K562 (cell line): ENCODE measurements around the gene HSD11B1L. TPM values are rescaled to one million over a fixed set of nuclear protein-coding genes. Genes with fewer than 3 reads are reported as not detected.

Source experiments
- ATAC-seq: fragments of 200-7000 bp; cut with Tn5 transposase; 3 replicates; pipeline ENCODE4 v1.9.1; 2020; ENCODE audit warnings: moderate library complexity
- BruUV-seq: library from RNA; stranded (reverse); fragments of 400-500 nt; replicated peaks from 2 replicates; lab custom pipeline; 2021; lab: Mats Ljungman, UMichigan
- CTCF ChIA-PET: fragments of 300-600 bp; formaldehyde crosslinking; extraction: SDS; loops from one replicate; lab custom pipeline; 2021; ENCODE audit warnings: low intra/inter-chr PET ratio; lab: Yijun Ruan, JAX
- POLR2A ChIA-PET: fragments of 300-600, 350-650 bp; sonication (Branson Sonifier 250); formaldehyde crosslinking; extraction: SDS; loops from one replicate; lab custom pipeline; 2021; ENCODE audit warnings: antibody characterized with exemption, inconsistent platforms; lab: Yijun Ruan, JAX
- DNase-seq, 4 experiments: peaks; one replicate each; pipeline versions ENCODE4 v3.0.0 to v3.0.0-alpha.2; 2011 to 2018; ENCODE audit warnings: low spot score in 3 of 4, mixed read lengths in 3 of 4; ENCODE audit errors: extremely low read depth in 1 of 4
- FAIRE-seq: peaks from 2 replicates; lab custom pipeline; 2011; peaks lifted over from hg19 to GRCh38; lab: Jason Lieb, UNC
- H2AFZ ChIP-seq: 2 replicates; pipeline ENCODE4 v1.6.0; 2011; ENCODE audit warnings: low read depth, low read length, control low read depth, inconsistent platforms
- H3K27ac ChIP-seq: fragments of 200-600 bp; 3 replicates; pipeline ENCODE4 v1.8.0; 2011; ENCODE audit warnings: low read depth, mild to moderate bottlenecking, control low read depth, inconsistent platforms, low read length, moderate library complexity, mixed read lengths; ENCODE audit errors: extremely low read depth
- H3K27me3 ChIP-seq, 2 experiments: fragments of 300-600 bp in 1 of 2; 2 replicates in 1 of 2; 3 replicates in 1 of 2; pipeline versions ENCODE4 v1.6.0 to v1.8.0; 2011; ENCODE audit warnings: inconsistent platforms in 2 of 2, low read length in 2 of 2, mild to moderate bottlenecking in 1 of 2, mixed read lengths in 1 of 2, moderate library complexity in 1 of 2; ENCODE audit not compliant: control insufficient read depth in 2 of 2, insufficient read depth in 2 of 2
- H3K36me3 ChIP-seq: fragments of 300-600 bp; 3 replicates; pipeline ENCODE4 v1.8.0; 2011; ENCODE audit warnings: mild to moderate bottlenecking, low read length, inconsistent platforms; ENCODE audit not compliant: control insufficient read depth, insufficient read depth
- H3K4me1 ChIP-seq, 2 experiments: fragments of 200-600 bp in 1 of 2; replicated peaks in 1 of 2; 2 replicates in 1 of 2; 3 replicates in 1 of 2; pipeline versions ENCODE4 v1.5.1 to v1.8.0; 2011; ENCODE audit warnings: inconsistent platforms in 2 of 2, low read length in 2 of 2, mild to moderate bottlenecking in 1 of 2, mixed read lengths in 1 of 2, moderate library complexity in 1 of 2; ENCODE audit not compliant: control insufficient read depth in 2 of 2, insufficient read depth in 2 of 2
- H3K4me2 ChIP-seq: 2 replicates; pipeline ENCODE4 v1.6.1; 2011; ENCODE audit warnings: low read length, control low read depth, inconsistent platforms, mixed read lengths; ENCODE audit not compliant: insufficient read depth
- H3K4me3 ChIP-seq: fragments of 200-600 bp; sonication (generic), shearing (Covaris generic); 2 replicates; pipeline ENCODE4 v1.5.1; 2016; ENCODE audit warnings: control low read depth, inconsistent platforms
- H3K79me2 ChIP-seq: fragments of 200-600 bp; 3 replicates; pipeline ENCODE4 v1.8.0; 2011; ENCODE audit warnings: low read length, inconsistent platforms; ENCODE audit not compliant: control insufficient read depth, insufficient read depth
- H3K9ac ChIP-seq, 2 experiments: 2 replicates each; pipeline versions ENCODE4 v1.6.0 to v1.6.1; 2011; ENCODE audit warnings: low read depth in 2 of 2, low read length in 2 of 2, control low read depth in 1 of 2, inconsistent platforms in 1 of 2, mild to moderate bottlenecking in 1 of 2, mixed read lengths in 1 of 2; ENCODE audit not compliant: insufficient read depth in 1 of 2
- H3K9me1 ChIP-seq: one replicate; pipeline ENCODE4 v1.6.0; 2011; ENCODE audit warnings: inconsistent platforms, mild to moderate bottlenecking, low read length, moderate library complexity; ENCODE audit not compliant: control insufficient read depth, insufficient read depth
- H3K9me3 ChIP-seq: replicated peaks from 2 replicates; pipeline ENCODE4 v1.5.1; 2011; ENCODE audit warnings: low read depth, low read length, inconsistent platforms; ENCODE audit not compliant: control insufficient read depth, insufficient read depth
- H4K20me1 ChIP-seq: replicated peaks from 2 replicates; pipeline ENCODE4 v1.6.1; 2011; ENCODE audit warnings: low read length, inconsistent platforms, mixed read lengths; ENCODE audit not compliant: control insufficient read depth, insufficient read depth
- DMBX1 ChIP-seq: fragments of 250-450 bp; sonication (Bioruptor Pico); IDR thresholded peaks from 2 replicates; pipeline ENCODE4 v1.8.0; 2022; ENCODE audit warnings: inconsistent platforms, mild to moderate bottlenecking, moderate library complexity, borderline replicate concordance
- ESRRB ChIP-seq: fragments of 250-450 bp; sonication (Bioruptor Pico); IDR thresholded peaks from 2 replicates; pipeline ENCODE4 v1.5.0; 2020; ENCODE audit warnings: mild to moderate bottlenecking, moderate library complexity, borderline replicate concordance
- HDGF ChIP-seq: fragments of 450-650 bp; IDR thresholded peaks from 2 replicates; pipeline ENCODE4 v1.6.1; 2016
- POLR2G ChIP-seq: fragments of 200-400 bp; formaldehyde crosslinking; IDR thresholded peaks from 2 replicates; pipeline ENCODE4 v1.6.1; 2017; ENCODE audit warnings: low read depth, mild to moderate bottlenecking, antibody characterized with exemption, low read length, moderate library complexity
- RBFOX2 ChIP-seq: fragments of 200-400 bp; formaldehyde crosslinking; IDR thresholded peaks from 2 replicates; pipeline ENCODE4 v1.6.1; 2017; ENCODE audit warnings: low read depth, mild to moderate bottlenecking, low read length, moderate library complexity
- RBM22 ChIP-seq: fragments of 200-400 bp; formaldehyde crosslinking; IDR thresholded peaks from 2 replicates; pipeline ENCODE4 v1.6.1; 2018; ENCODE audit warnings: low read length, low read depth; ENCODE audit not compliant: poor library complexity, severe bottlenecking
- SUPT5H ChIP-seq: fragments of 450-650 bp; IDR thresholded peaks from 2 replicates; pipeline ENCODE4 v1.6.1; 2016
- WGBS: fragments of 100-300 bp; shearing (Covaris generic); methylation state at CpG from one replicate; pipeline ENCODE4 v1.1.6; 2016; ENCODE audit warnings: low coverage, mixed read lengths; ENCODE audit not compliant: insufficient coverage; ENCODE audit errors: missing lambda C conversion rate; 5-methylcytosine and 5-hydroxymethylcytosine counted together
- in situ Hi-C: fragments of 300-500 bp; cut with MboI; formaldehyde crosslinking; loops from 4 replicates; pipeline ENCODE4 v1.15.0; 2018; ENCODE audit warnings: inconsistent platforms, mixed read lengths
- intact Hi-C: fragments of 100-400 bp; cut with micrococcal nuclease; formaldehyde crosslinking; loops from 2 replicates; pipeline ENCODE4 v1.14.2; 2022
- polyA plus RNA-seq, 8 experiments: library from polyadenylated mRNA; depleted of rRNA in 4 of 8; stranded (reverse) in 5 of 8; unstranded in 3 of 8; fragments of >200 nt; fragmentation: Nextera tagmentation in 2 of 8; fragmentation: Illumina TruSeq in 1 of 8; extraction: Ambion mirVana in 2 of 8; extraction: Trizol in 1 of 8; gene quantifications; 2 replicates each; pipeline versions ENCODE4 v1.2.1 to v1.2.3, GENCODE V29; 2011 to 2014; ENCODE audit warnings: inconsistent platforms in 1 of 8, missing spikeins in 1 of 8
- total RNA-seq, 7 experiments: library from RNA; depleted of rRNA in 6 of 7; stranded (reverse); fragments of >200 nt in 6 of 7; fragmentation: Illumina TruSeq in 2 of 7; extraction: Trizol in 2 of 7; gene quantifications; 2 replicates each; pipeline versions ENCODE4 v1.2.1 to v1.2.3, GENCODE V29; 2011 to 2021; ENCODE audit warnings: low replicate concordance in 1 of 7

Gene HSD11B1L
- total and polyA plus RNA-seq, 9 of the 15 experiments (the other 6 are each of a cell fraction or from before 2014, with no cell fraction given) = 0.31 to 7.7 (median 2.3) TPM

DNA sequence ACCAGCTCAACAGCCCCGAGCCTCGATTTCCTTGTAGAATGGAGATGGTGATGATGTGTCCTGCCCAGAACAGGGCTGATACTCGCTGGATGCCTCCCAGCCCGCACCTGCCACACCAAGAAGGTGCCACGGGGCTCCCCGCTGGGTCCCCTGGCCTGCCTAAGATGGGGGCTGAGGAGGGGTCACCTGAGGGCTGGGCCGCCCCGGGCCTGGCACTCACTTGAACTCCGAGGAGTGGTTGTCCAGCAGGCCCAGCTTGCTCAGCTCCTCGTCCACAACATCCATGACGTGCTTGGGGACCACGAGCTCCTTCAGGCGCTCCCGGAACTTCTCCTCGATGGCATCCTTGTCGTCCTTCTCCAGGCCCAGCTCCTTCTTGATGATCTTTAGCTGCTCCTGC lies 24.7 kb downstream of the HSD11B1L start:
- no peak overlapping the region for H3K27ac ChIP-seq
- H3K4me1 ChIP-seq = peaks cover 0 to 23% of the 10 kb centered on the region in 2 experiments; a peak in 2 of 5 replicates
- H3K27me3 ChIP-seq = no peaks in the 10 kb centered on the region
- intact Hi-C loops (no loop called here), in situ Hi-C loops (no loop called here)
- FAIRE-seq (no peak), DNase-seq (peak in 1 of 4 experiments; percentile 9), ATAC-seq (peak; percentile 3)
- H3K4me2 ChIP-seq = no peak overlapping the region
- no peaks in the 10 kb centered on the region for H3K9me1 ChIP-seq
- no peak overlapping the region; a peak in 1 of 4 replicates for H3K9ac ChIP-seq
- H3K36me3 ChIP-seq = peaks cover 78% of the 10 kb centered on the region; the same call in 2 of the 3 replicates
- H3K4me3 ChIP-seq = no peak overlapping the region
- ChIA-PET POLR2A (interaction anchor here (0.7 to 3.5 kb wide), 9 partner anchors 8 to 272 kb away, joined by 3 to 20 read pairs (median 9); partner anchors contain the start of genes CATSPERD, LONP1, RANBP3 and RPL36), CTCF (no interaction called here)
- no peak overlapping the region for H2AFZ ChIP-seq
- no TSS peak for BruUV-seq
- peaks cover 15% of the 10 kb centered on the region; the same call in 2 of the 3 replicates for H3K79me2 ChIP-seq
- H4K20me1 ChIP-seq = 0 out of 2 replicates have a peak, but pooled peaks cover 3% of the 10 kb centered on the region
- peak; percentile 92 for TF ChIP-seq RBM22
- TF ChIP-seq DMBX1 = no peak
- peak; percentile 58 for TF ChIP-seq RBFOX2
- peak; percentile 26; the same call in 1 of the 2 replicates for TF ChIP-seq SUPT5H
- TF ChIP-seq HDGF = no peak
- TF ChIP-seq ESRRB = no peak
- peak; percentile 80 for TF ChIP-seq POLR2G
- H3K9me3 ChIP-seq = no peaks in the 10 kb centered on the region
- WGBS = 91% methylated on average over 14 of the region's 16 CpGs
